SK-N-MC (cell line): ENCODE measurements around the gene AVPI1.

ENCODE experiments used
- EZH2 ChIP-seq: fragments of 200-600 bp; sonication (generic); IDR thresholded peaks from one replicate; pipeline ENCODE4 v1.6.1; 2017; ENCODE audit warnings: antibody characterized with exemption
- POLR2AphosphoS5 ChIP-seq: IDR thresholded peaks from 2 replicates; pipeline ENCODE4 v1.6.1; 2012; ENCODE audit warnings: mild to moderate bottlenecking, low read depth, low read length, borderline replicate concordance

DNA sequence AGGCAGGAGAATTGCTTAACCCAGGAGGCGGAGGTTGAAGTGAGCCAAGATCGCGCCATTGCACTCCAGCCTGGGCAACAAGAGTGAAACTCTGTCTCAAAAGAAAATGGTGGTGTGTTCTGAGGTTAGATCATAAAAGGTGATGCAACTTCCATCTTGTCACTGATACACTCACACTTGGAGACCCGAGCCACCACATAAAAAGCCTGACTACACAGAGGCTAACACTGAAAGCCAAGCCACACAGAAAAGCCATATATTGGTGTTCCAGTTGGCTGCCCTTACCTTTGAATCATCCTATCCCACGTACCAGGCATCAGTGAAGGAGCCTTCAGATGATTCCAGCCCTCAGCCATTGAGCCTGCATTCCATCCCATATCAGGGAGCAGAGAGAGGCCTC, 57.8 kb downstream of the AVPI1 start:
- no peak for TF ChIP-seq POLR2AphosphoS5
- no peak for TF ChIP-seq EZH2
